Ishikawa (cell line): Measurements from ENCODE around the gene GMDS.

Experiments
- CEBPB ChIP-seq: IDR thresholded peaks from 2 replicates; pipeline ENCODE4 v1.6.1; 2012
- CREB1 ChIP-seq: IDR thresholded peaks from 2 replicates; pipeline ENCODE4 v1.6.1; 2012; ENCODE audit warnings: low read depth
- EGR1 ChIP-seq: IDR thresholded peaks from 2 replicates; pipeline ENCODE4 v1.6.1; 2012
- EP300 ChIP-seq: IDR thresholded peaks from 2 replicates; pipeline ENCODE4 v1.6.1; 2012; ENCODE audit warnings: borderline replicate concordance
- FOXM1 ChIP-seq: IDR thresholded peaks from 2 replicates; pipeline ENCODE4 v1.6.1; 2012; ENCODE audit warnings: low read depth, borderline replicate concordance
- MAX ChIP-seq: IDR thresholded peaks from 2 replicates; pipeline ENCODE4 v1.6.1; 2012
- NFIC ChIP-seq: IDR thresholded peaks from 2 replicates; pipeline ENCODE4 v1.6.1; 2012
- RAD21 ChIP-seq: IDR thresholded peaks from 2 replicates; pipeline ENCODE4 v1.6.1; 2012; ENCODE audit warnings: low read depth
- REST ChIP-seq: IDR thresholded peaks from 2 replicates; pipeline ENCODE4 v1.6.1; 2012; ENCODE audit warnings: low read depth, mild to moderate bottlenecking
- TAF1 ChIP-seq: IDR thresholded peaks from 2 replicates; pipeline ENCODE4 v1.6.1; 2012; ENCODE audit warnings: low read depth, mild to moderate bottlenecking
- TCF12 ChIP-seq: IDR thresholded peaks from 2 replicates; pipeline ENCODE4 v1.6.1; 2012; ENCODE audit warnings: low read depth
- TEAD4 ChIP-seq: IDR thresholded peaks from 2 replicates; pipeline ENCODE4 v1.6.1; 2012
- USF1 ChIP-seq: IDR thresholded peaks from 2 replicates; pipeline ENCODE4 v1.6.1; 2012
- YY1 ChIP-seq: IDR thresholded peaks from 2 replicates; pipeline ENCODE4 v1.6.1; 2012; ENCODE audit warnings: low read depth
- ZBTB7A ChIP-seq: IDR thresholded peaks from 2 replicates; pipeline ENCODE4 v1.6.1; 2012; ENCODE audit warnings: low read depth

The GMDS gene

DNA sequence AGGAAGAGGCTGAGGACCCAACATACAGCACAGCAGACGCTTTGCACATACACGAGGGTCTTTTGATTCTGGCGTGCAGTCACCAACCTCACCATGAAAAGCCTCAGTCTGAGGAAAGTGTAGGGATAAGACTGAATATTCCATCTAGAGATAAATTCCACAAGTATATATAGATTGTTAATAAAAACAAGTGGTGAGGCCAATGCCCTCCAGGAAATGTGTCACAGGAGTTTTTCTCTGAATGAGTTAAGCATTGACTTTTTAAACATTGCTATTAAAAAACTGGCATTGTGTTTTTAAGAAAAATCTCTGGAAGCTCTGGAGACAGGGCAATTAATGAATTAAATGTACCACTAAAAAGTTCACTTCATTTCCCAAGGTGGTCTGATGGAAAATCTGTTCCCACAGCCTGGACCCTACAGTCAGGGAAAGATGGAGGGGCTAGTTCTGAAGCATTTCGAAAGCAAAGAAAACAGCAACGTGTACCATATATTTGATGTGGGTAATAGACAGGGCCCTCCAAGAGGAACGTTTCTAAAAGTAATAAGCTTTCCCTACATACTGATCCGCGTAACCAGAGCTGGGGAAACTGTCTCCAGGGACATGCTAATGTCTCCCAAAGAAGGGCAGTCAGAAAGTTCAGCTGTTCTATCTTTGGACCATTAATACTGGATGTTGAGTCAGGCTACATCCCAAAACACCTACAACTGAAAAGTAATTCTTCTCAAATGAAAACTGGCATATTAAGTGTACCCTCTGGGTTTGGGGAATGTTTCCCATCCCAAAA is 334.6 kb downstream of the GMDS start:
- TF ChIP-seq EP300, result no peak
- TF ChIP-seq TCF12, result no peak
- no peak for TF ChIP-seq TAF1
- no peak for TF ChIP-seq TEAD4
- TF ChIP-seq USF1, result no peak
- no peak for TF ChIP-seq EGR1
- no peak for TF ChIP-seq CEBPB
- TF ChIP-seq ZBTB7A, result no peak
- TF ChIP-seq RAD21, result no peak
- no peak for TF ChIP-seq MAX
- no peak for TF ChIP-seq FOXM1
- no peak for TF ChIP-seq CREB1
- no peak for TF ChIP-seq YY1
- no peak for TF ChIP-seq REST
- no peak for TF ChIP-seq NFIC

- no peak for TF ChIP-seq MAX
- TF ChIP-seq TEAD4, result no peak
- no peak for TF ChIP-seq RAD21
- TF ChIP-seq REST, result no peak
- TF ChIP-seq ZBTB7A, result no peak
- TF ChIP-seq CREB1, result no peak
- no peak for TF ChIP-seq FOXM1
- no peak for TF ChIP-seq TCF12
- no peak for TF ChIP-seq CEBPB
- TF ChIP-seq YY1, result no peak
- no peak for TF ChIP-seq NFIC
- no peak for TF ChIP-seq TAF1
- no peak for TF ChIP-seq EGR1
- TF ChIP-seq USF1, result no peak
- TF ChIP-seq EP300, result no peak
These were observed 336.6 kb downstream of the GMDS start for GRCh38 chr6:1908784-1909183.

- TF ChIP-seq RAD21 (no peak), NFIC (no peak), TAF1 (no peak), USF1 (no peak), YY1 (no peak)
These were observed 338.8 kb downstream of the GMDS start for GRCh38 chr6:1906609-1907008.

- TF ChIP-seq YY1 (no peak), MAX (no peak), CEBPB (no peak), TCF12 (no peak), ZBTB7A (no peak), FOXM1 (no peak), EGR1 (no peak), NFIC (no peak), REST (no peak), EP300 (no peak), CREB1 (no peak), RAD21 (no peak), TAF1 (no peak), TEAD4 (no peak), USF1 (no peak)
These were observed 339.4 kb downstream of the GMDS start for GRCh38 chr6:1906014-1906413.
